IMR-90 (cell line): Measurements from ENCODE around the gene LRRIQ4. TPM values are rescaled to one million over a fixed set of nuclear protein-coding genes. Genes with fewer than 3 reads are reported as not detected.
A peak's percentile ranks its signal among the peaks of the same experiment; 100 is the strongest.

ENCODE experiments used
- ATAC-seq: fragments of 200-7000 bp; cut with Tn5 transposase; 2 replicates; pipeline ENCODE4 v1.9.1; 2020; ENCODE audit warnings: low read depth, mild to moderate bottlenecking, moderate library complexity
- BruUV-seq: library from RNA; stranded (reverse); fragments of 400-500 nt; replicated peaks from 2 replicates; lab custom pipeline; 2021; lab: Mats Ljungman, UMichigan
- CTCF ChIA-PET: fragments of 300-600 bp; formaldehyde crosslinking; extraction: SDS; loops from one replicate; lab custom pipeline; 2021; ENCODE audit warnings: antibody characterized with exemption; lab: Yijun Ruan, JAX
- POLR2A ChIA-PET: fragments of 300-600 bp; sonication (Branson Sonifier 250); formaldehyde crosslinking; loops from one replicate; lab custom pipeline; 2022; ENCODE audit warnings: antibody characterized with exemption; ENCODE audit not compliant: unreplicated experiment; lab: Charles Lee
- DNase-seq: peaks from one replicate; pipeline ENCODE4 v3.0.0; 2013
- H2AFZ ChIP-seq: replicated peaks from 2 replicates; pipeline ENCODE3; 2013; ENCODE audit warnings: low read length, mild to moderate bottlenecking; ENCODE audit not compliant: poor library complexity
- H2AK5ac ChIP-seq: 2 replicates; pipeline ENCODE4 v1.6.1; 2013; ENCODE audit warnings: low read depth, low read length, inconsistent platforms
- H2AK9ac ChIP-seq: replicated peaks from 2 replicates; pipeline ENCODE3; 2013; ENCODE audit warnings: mild to moderate bottlenecking, low read depth, low read length, moderate library complexity; ENCODE audit not compliant: poor library complexity
- H2BK120ac ChIP-seq: 2 replicates; pipeline ENCODE4 v1.6.1; 2013; ENCODE audit warnings: low read depth, low read length, inconsistent platforms
- H2BK15ac ChIP-seq: 3 replicates; pipeline ENCODE4 v1.6.1; 2013; ENCODE audit warnings: low read depth, low read length, inconsistent platforms
- H2BK20ac ChIP-seq: 2 replicates; pipeline ENCODE4 v1.6.1; 2013; ENCODE audit warnings: low read depth, mild to moderate bottlenecking, inconsistent platforms, low read length, moderate library complexity
- H2BK5ac ChIP-seq: 2 replicates; pipeline ENCODE4 v1.6.1; 2013; ENCODE audit warnings: mild to moderate bottlenecking, low read depth, low read length, inconsistent platforms; ENCODE audit not compliant: poor library complexity, severe bottlenecking
- H3K14ac ChIP-seq: replicated peaks from 2 replicates; pipeline ENCODE4 v1.6.1; 2013; ENCODE audit warnings: low read depth, low read length, inconsistent platforms
- H3K18ac ChIP-seq: 2 replicates; pipeline ENCODE4 v1.6.1; 2013; ENCODE audit warnings: low read depth, low read length, control low read depth
- H3K23ac ChIP-seq: 2 replicates; pipeline ENCODE4 v1.6.1; 2013; ENCODE audit warnings: low read depth, low read length, inconsistent platforms
- H3K27ac ChIP-seq: 2 replicates; pipeline ENCODE4 v1.5.1; 2013; ENCODE audit warnings: mild to moderate bottlenecking, control low read depth, low read length; ENCODE audit not compliant: insufficient read depth
- H3K27me3 ChIP-seq: 2 replicates; pipeline ENCODE4 v1.6.1; 2013; ENCODE audit warnings: low read length; ENCODE audit not compliant: control insufficient read depth, insufficient read depth
- H3K36me3 ChIP-seq: 2 replicates; pipeline ENCODE4 v1.6.1; 2013; ENCODE audit warnings: low read length, mixed read lengths; ENCODE audit not compliant: control insufficient read depth, insufficient read depth
- H3K4ac ChIP-seq: 2 replicates; pipeline ENCODE4 v1.6.1; 2013; ENCODE audit warnings: low read depth, low read length, inconsistent platforms
- H3K4me1 ChIP-seq: 2 replicates; pipeline ENCODE4 v1.6.1; 2013; ENCODE audit warnings: low read length, mixed read lengths; ENCODE audit not compliant: control insufficient read depth, insufficient read depth
- H3K4me2 ChIP-seq: 2 replicates; pipeline ENCODE4 v1.6.1; 2013; ENCODE audit warnings: low read depth, mild to moderate bottlenecking, control low read depth, low read length, moderate library complexity
- H3K4me3 ChIP-seq: 2 replicates; pipeline ENCODE4 v1.5.1; 2013; ENCODE audit warnings: low read depth, mild to moderate bottlenecking, control low read depth, low read length, moderate library complexity; ENCODE audit not compliant: insufficient read depth
- H3K56ac ChIP-seq: 2 replicates; pipeline ENCODE4 v1.6.1; 2013; ENCODE audit warnings: low read length, inconsistent platforms; ENCODE audit not compliant: insufficient read depth; ENCODE audit errors: extremely low read depth
- H3K79me1 ChIP-seq, 2 experiments: 2 replicates each; pipeline ENCODE4 v1.6.1; 2013; ENCODE audit warnings: low read length in 2 of 2, inconsistent platforms in 1 of 2, low read depth in 1 of 2
- H3K9ac ChIP-seq: 2 replicates; pipeline ENCODE4 v1.6.1; 2013; ENCODE audit warnings: low read depth, low read length, control low read depth
- H3K9me1 ChIP-seq: 2 replicates; pipeline ENCODE4 v1.6.1; 2013; ENCODE audit warnings: low read length, inconsistent platforms; ENCODE audit not compliant: insufficient read depth
- H3K9me3 ChIP-seq: 2 replicates; pipeline ENCODE4 v1.6.1; 2013; ENCODE audit warnings: low read length; ENCODE audit not compliant: control insufficient read depth, insufficient read depth
- H4K20me1 ChIP-seq: 2 replicates; pipeline ENCODE4 v1.6.1; 2013; ENCODE audit warnings: low read length, inconsistent platforms; ENCODE audit not compliant: insufficient read depth
- H4K5ac ChIP-seq: 2 replicates; pipeline ENCODE4 v1.6.1; 2013; ENCODE audit warnings: mild to moderate bottlenecking, low read depth, low read length, control low read depth
- H4K8ac ChIP-seq, 2 experiments: 2 replicates each; pipeline ENCODE4 v1.6.1; 2013; ENCODE audit warnings: low read depth in 2 of 2, low read length in 2 of 2, control low read depth in 1 of 2, inconsistent platforms in 1 of 2
- H4K91ac ChIP-seq: 2 replicates; pipeline ENCODE4 v1.6.1; 2013; ENCODE audit warnings: low read depth, low read length, inconsistent platforms; ENCODE audit not compliant: insufficient read depth
- CHD1 ChIP-seq: IDR thresholded peaks from 2 replicates; pipeline ENCODE4 v1.6.1; 2012; ENCODE audit warnings: low read depth, low read length, improper control_type of control experiment
- MAFK ChIP-seq: IDR thresholded peaks from 2 replicates; pipeline ENCODE4 v1.6.1; 2012; ENCODE audit warnings: low read depth, low read length, improper control_type of control experiment
- MAZ ChIP-seq: IDR thresholded peaks from 2 replicates; pipeline ENCODE4 v1.6.1; 2012; ENCODE audit warnings: low read depth, mild to moderate bottlenecking, low read length, improper control_type of control experiment, moderate library complexity, borderline replicate concordance
- POLR2A ChIP-seq: IDR thresholded peaks from 2 replicates; pipeline ENCODE4 v1.6.1; 2012; ENCODE audit warnings: mild to moderate bottlenecking, low read depth, low read length
- RAD21 ChIP-seq: IDR thresholded peaks from 2 replicates; pipeline ENCODE4 v1.6.1; 2012; ENCODE audit warnings: low read length, improper control_type of control experiment
- RCOR1 ChIP-seq: IDR thresholded peaks from 2 replicates; pipeline ENCODE4 v1.6.1; 2012; ENCODE audit warnings: mild to moderate bottlenecking, low read length, improper control_type of control experiment; ENCODE audit not compliant: insufficient replicate concordance
- SMC3 ChIP-seq: fragments of 150-350 bp; IDR thresholded peaks from 2 replicates; pipeline ENCODE4 v1.6.1; 2016; ENCODE audit warnings: low read depth, mild to moderate bottlenecking, antibody characterized with exemption, low read length, moderate library complexity
- WGBS, 2 experiments: methylation state at CpG; one replicate each; pipeline versions ENCODE4 v1.1.5 to v1.1.7; 2013; ENCODE audit warnings: missing lambda C conversion rate in 2 of 2; ENCODE audit not compliant: insufficient read length in 1 of 2; ENCODE audit errors: extremely low coverage in 2 of 2; 5-methylcytosine and 5-hydroxymethylcytosine counted together
- dilution Hi-C: fragments of 300-500 bp; cut with HindIII; formaldehyde crosslinking; loops from one replicate; pipeline ENCODE4 v1.14.3; 2018; ENCODE audit warnings: low sequenced_read_pairs; ENCODE audit not compliant: unreplicated experiment
- in situ Hi-C: fragments of 300-500 bp; cut with MboI; formaldehyde crosslinking; loops from 3 replicates; pipeline ENCODE4 v1.14.3; 2019; ENCODE audit warnings: low sequenced_read_pairs, inconsistent platforms, mixed read lengths
- intact Hi-C: fragments of 100-400 bp; cut with micrococcal nuclease; formaldehyde crosslinking; loops from 2 replicates; pipeline ENCODE4 v1.10.0; 2022
- polyA plus RNA-seq, 3 experiments: library from polyadenylated mRNA; depleted of rRNA; stranded (reverse); fragments of >200 nt; gene quantifications; 2 replicates each; pipeline ENCODE4 v1.2.3, GENCODE V29; 2012; ENCODE audit warnings: low replicate concordance in 1 of 3
- total RNA-seq: library from RNA; depleted of rRNA; stranded (reverse); fragments of >200 nt; gene quantifications from 2 replicates; pipeline ENCODE4 v1.2.3, GENCODE V29; 2012
- TF ChIP-seq, protein P1 (sequence below): conservative IDR thresholded peaks from 2 replicates; pipeline ENCODE4 v1.5.1; 2012; ENCODE audit warnings: mild to moderate bottlenecking, low read depth, low read length, improper control_type of control experiment
- TF ChIP-seq, protein P2 (sequence below): fragments of 150-350 bp; IDR thresholded peaks from 2 replicates; pipeline ENCODE4 v1.6.1; 2016; ENCODE audit warnings: low read depth, mild to moderate bottlenecking, low read length, moderate library complexity, borderline replicate concordance

LRRIQ4 gene
- total and polyA plus RNA-seq, 2 of the 4 experiments (the other 2 are of a cell fraction) = not detected

DNA sequence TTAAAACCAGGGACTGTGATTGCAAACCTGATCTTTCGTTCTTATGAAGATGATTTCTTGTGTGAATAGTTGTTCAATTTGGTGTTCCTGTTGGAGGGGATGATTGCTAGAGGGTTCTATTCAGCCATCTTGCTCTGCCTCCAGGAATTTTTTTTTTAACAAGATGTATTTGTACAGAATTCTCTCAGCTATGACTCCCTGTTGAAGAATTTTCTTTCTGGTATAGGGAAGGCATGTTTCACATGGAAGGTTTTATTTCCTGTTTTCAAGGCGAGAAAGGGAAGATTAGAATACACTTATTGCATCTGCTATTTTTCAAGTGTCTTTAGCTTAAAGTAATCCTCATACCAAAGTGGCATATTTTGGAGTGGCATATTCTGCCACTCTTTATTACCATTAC is 5.6 kb downstream of the LRRIQ4 start:
- H3K4me3 ChIP-seq = no peak overlapping the region
- H4K91ac ChIP-seq = peak overlapping the region; percentile 37; the same call in 1 of the 2 replicates
- H2BK20ac ChIP-seq = peak overlapping the region; percentile 71
- peaks cover under 1% of the 10 kb centered on the region; the same call in 1 of the 2 replicates for H3K9me1 ChIP-seq
- H3K27ac ChIP-seq = no peak overlapping the region
- POLR2A ChIA-PET = no interaction called here
- no peak overlapping the region for H3K56ac ChIP-seq
- H3K4ac ChIP-seq = peak overlapping the region; percentile 61; the same call in 1 of the 2 replicates
- H2BK15ac ChIP-seq = 0 out of 3 replicates have a peak overlapping the region, but pooled peaks have one; percentile 15
- H2BK120ac ChIP-seq = peak overlapping the region; percentile 77
- peak overlapping the region; percentile 53 to 79; a peak in 3 of 4 replicates for H4K8ac ChIP-seq
- no peaks in the 10 kb centered on the region for H3K9me3 ChIP-seq
- dilution Hi-C loops = no loop called here
- TF ChIP-seq SMC3 = no peak
- TF ChIP-seq MAFK = no peak
- no peak for TF ChIP-seq CHD1
- no peak for TF ChIP-seq RAD21
- no peak for TF ChIP-seq RCOR1
- TF ChIP-seq, protein P1, sequence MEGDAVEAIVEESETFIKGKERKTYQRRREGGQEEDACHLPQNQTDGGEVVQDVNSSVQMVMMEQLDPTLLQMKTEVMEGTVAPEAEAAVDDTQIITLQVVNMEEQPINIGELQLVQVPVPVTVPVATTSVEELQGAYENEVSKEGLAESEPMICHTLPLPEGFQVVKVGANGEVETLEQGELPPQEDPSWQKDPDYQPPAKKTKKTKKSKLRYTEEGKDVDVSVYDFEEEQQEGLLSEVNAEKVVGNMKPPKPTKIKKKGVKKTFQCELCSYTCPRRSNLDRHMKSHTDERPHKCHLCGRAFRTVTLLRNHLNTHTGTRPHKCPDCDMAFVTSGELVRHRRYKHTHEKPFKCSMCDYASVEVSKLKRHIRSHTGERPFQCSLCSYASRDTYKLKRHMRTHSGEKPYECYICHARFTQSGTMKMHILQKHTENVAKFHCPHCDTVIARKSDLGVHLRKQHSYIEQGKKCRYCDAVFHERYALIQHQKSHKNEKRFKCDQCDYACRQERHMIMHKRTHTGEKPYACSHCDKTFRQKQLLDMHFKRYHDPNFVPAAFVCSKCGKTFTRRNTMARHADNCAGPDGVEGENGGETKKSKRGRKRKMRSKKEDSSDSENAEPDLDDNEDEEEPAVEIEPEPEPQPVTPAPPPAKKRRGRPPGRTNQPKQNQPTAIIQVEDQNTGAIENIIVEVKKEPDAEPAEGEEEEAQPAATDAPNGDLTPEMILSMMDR = no peak
- TF ChIP-seq, protein P2, sequence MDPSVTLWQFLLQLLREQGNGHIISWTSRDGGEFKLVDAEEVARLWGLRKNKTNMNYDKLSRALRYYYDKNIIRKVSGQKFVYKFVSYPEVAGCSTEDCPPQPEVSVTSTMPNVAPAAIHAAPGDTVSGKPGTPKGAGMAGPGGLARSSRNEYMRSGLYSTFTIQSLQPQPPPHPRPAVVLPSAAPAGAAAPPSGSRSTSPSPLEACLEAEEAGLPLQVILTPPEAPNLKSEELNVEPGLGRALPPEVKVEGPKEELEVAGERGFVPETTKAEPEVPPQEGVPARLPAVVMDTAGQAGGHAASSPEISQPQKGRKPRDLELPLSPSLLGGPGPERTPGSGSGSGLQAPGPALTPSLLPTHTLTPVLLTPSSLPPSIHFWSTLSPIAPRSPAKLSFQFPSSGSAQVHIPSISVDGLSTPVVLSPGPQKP = no peak
- no peak for TF ChIP-seq POLR2A
- no peak for TF ChIP-seq MAZ
- peak overlapping the region; percentile 0; the same call in 1 of the 2 replicates for H4K5ac ChIP-seq
- H3K18ac ChIP-seq = peak overlapping the region; percentile 54; the same call in 1 of the 2 replicates
- BruUV-seq = no TSS peak
- CTCF ChIA-PET = no interaction called here
- H3K23ac ChIP-seq = no peak overlapping the region; the same call in 1 of the 2 replicates
- peak overlapping the region; percentile 55; the same call in 1 of the 2 replicates for H3K4me2 ChIP-seq
- no CpG with 5 or more reads among the region's 2 CpGs for WGBS, 2 experiments
- peaks cover 3% of the 10 kb centered on the region for H3K4me1 ChIP-seq
- DNase-seq = peak; percentile 58
- ATAC-seq = peak; percentile 86
- intact Hi-C loops = no loop called here
- H3K14ac ChIP-seq = peak overlapping the region; percentile 75; the same call in 1 of the 2 replicates
- no peaks in the 10 kb centered on the region for H3K36me3 ChIP-seq
- H3K9ac ChIP-seq = no peak overlapping the region
- in situ Hi-C loops = no loop called here
- no peaks in the 10 kb centered on the region for H3K27me3 ChIP-seq
- H2BK5ac ChIP-seq = peak overlapping the region; percentile 55
- H3K79me1 ChIP-seq = no peaks in the 10 kb centered on the region
- H2AK5ac ChIP-seq = no peak overlapping the region
- no peak overlapping the region for H2AK9ac ChIP-seq
- peak overlapping the region; percentile 90 for H2AFZ ChIP-seq
- H4K20me1 ChIP-seq = no peaks in the 10 kb centered on the region
